Measurements from ENCODE around the gene FBXL17.

DNA sequence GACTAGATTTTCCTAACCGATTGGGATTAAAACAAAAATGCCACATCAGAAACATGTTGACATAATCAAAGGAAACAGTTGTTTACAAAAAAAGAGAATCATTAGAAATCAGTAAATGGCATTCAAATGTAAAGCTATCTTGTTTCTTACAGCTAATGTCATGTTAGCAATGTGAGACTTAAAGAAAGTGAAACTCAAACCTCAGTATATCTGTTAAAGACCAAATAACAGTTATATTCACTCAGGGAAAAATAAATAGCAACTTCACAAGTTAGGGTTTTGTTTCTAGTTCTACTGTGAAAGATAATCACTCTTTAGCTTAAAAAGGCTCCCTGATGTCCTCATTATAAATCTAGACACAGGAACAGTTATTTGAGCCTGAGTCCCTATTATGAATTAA lies 521.9 kb downstream of the FBXL17 start:
- no peak for TF ChIP-seq POLR2A (IDR thresholded peaks at IDR 0.05)
- TF ChIP-seq, protein P1, sequence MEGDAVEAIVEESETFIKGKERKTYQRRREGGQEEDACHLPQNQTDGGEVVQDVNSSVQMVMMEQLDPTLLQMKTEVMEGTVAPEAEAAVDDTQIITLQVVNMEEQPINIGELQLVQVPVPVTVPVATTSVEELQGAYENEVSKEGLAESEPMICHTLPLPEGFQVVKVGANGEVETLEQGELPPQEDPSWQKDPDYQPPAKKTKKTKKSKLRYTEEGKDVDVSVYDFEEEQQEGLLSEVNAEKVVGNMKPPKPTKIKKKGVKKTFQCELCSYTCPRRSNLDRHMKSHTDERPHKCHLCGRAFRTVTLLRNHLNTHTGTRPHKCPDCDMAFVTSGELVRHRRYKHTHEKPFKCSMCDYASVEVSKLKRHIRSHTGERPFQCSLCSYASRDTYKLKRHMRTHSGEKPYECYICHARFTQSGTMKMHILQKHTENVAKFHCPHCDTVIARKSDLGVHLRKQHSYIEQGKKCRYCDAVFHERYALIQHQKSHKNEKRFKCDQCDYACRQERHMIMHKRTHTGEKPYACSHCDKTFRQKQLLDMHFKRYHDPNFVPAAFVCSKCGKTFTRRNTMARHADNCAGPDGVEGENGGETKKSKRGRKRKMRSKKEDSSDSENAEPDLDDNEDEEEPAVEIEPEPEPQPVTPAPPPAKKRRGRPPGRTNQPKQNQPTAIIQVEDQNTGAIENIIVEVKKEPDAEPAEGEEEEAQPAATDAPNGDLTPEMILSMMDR (IDR thresholded peaks at IDR 0.05), result no peak
